ENCODE results near the gene MTIF2. TPM values are rescaled to one million over a fixed set of nuclear protein-coding genes. Genes with fewer than 3 reads are reported as not detected.
"Not testable (repeated sequence)": the region's sequence is repeated elsewhere in the genome, so short reads cannot be mapped to it uniquely, and the experiment has no call there.

The MTIF2 gene
- total RNA-seq, 3 donors from 2014 or later (not counting 1 experiment from before 2014, with no cell fraction given): 19.8 to 26.6 (median 20.8) TPM

DNA sequence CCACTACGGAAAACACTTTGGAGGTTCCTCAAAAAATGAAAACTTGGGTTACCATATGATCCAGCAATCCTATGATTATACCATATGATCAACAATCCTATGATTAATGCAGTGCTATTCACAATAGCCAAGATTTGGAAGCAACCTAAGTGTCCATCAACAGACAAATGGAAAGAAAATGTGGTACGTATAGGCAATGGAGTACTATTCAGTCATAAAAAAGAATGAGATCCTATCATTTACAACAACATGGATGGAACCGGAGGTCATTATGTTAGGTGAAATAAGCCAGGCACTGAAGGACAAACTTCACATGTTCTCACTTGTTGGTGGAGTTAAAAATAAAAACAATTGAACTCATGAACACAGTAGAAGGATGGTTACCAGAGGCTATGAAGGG is 64.5 kb downstream of the MTIF2 start:
- Mint-ChIP-seq H3K9me3 (peaks cover 1 to 4% of the 10 kb centered on the region in 2 donors), H3K27ac (no peak overlapping the region), H3K4me3 (no peak overlapping the region), H3K4me1 (no peaks in the 10 kb centered on the region), H3K36me3 (peaks cover 38% of the 10 kb centered on the region), H3K27me3 (ENCODE audit: low read depth in 2 of 2) (no peaks in the 10 kb centered on the region)
- intact Hi-C loops (cut with micrococcal nuclease): no loop called here
- no peaks in the 10 kb centered on the region for H3K27me3 ChIP-seq (ENCODE audit: control insufficient read depth, insufficient read depth, low read length)
- ATAC-seq: no peak
- no peaks in the 10 kb centered on the region for H3K36me3 ChIP-seq (ENCODE audit: control insufficient read depth, insufficient read depth, low read length)
- H3K4me3 ChIP-seq (ENCODE audit: low read length): no peak overlapping the region
- no peak overlapping the region for H3K27ac ChIP-seq (ENCODE audit: low read length)
- DNase-seq: no peak
- H3K4me1 ChIP-seq (ENCODE audit: control insufficient read depth, insufficient read depth, low read length): no peaks in the 10 kb centered on the region
- TF ChIP-seq, protein P1, sequence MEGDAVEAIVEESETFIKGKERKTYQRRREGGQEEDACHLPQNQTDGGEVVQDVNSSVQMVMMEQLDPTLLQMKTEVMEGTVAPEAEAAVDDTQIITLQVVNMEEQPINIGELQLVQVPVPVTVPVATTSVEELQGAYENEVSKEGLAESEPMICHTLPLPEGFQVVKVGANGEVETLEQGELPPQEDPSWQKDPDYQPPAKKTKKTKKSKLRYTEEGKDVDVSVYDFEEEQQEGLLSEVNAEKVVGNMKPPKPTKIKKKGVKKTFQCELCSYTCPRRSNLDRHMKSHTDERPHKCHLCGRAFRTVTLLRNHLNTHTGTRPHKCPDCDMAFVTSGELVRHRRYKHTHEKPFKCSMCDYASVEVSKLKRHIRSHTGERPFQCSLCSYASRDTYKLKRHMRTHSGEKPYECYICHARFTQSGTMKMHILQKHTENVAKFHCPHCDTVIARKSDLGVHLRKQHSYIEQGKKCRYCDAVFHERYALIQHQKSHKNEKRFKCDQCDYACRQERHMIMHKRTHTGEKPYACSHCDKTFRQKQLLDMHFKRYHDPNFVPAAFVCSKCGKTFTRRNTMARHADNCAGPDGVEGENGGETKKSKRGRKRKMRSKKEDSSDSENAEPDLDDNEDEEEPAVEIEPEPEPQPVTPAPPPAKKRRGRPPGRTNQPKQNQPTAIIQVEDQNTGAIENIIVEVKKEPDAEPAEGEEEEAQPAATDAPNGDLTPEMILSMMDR (IDR thresholded peaks at IDR 0.05): no peak
- 100% methylated on average over 2 of the region's 3 CpGs for WGBS (ENCODE audit: insufficient coverage)
- no peaks in the 10 kb centered on the region for H3K9me3 ChIP-seq (ENCODE audit: control insufficient read depth, insufficient read depth, low read length)

DNA sequence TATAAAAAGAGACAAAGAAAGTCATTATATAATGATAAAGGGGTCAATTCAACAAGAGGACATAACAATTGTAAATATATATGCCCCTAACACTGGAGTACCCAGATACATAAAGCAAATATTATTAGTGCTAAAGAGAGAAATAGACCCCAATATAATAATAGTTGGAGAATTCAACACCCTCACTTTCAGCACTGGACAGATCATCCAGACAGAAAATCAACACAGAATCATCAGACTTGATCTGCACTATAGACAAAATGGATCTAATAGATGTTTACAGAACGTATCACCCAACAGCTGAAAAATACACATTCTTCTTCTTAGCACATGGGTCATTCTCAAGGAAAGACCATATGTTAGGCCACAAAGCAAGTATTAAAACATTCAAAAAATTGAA is 68.6 kb downstream of the MTIF2 start:
- no peaks in the 10 kb centered on the region for H3K4me1 ChIP-seq (ENCODE audit: control insufficient read depth, insufficient read depth, low read length)
- Mint-ChIP-seq H3K27ac (no peak overlapping the region), H3K9me3 (peaks cover 2 to 5% of the 10 kb centered on the region in 2 donors), H3K27me3 (ENCODE audit: low read depth in 2 of 2) (no peaks in the 10 kb centered on the region), H3K4me1 (no peaks in the 10 kb centered on the region), H3K4me3 (no peak overlapping the region), H3K36me3 (peaks cover 55% of the 10 kb centered on the region)
- DNase-seq: no peak
- ATAC-seq: no peak
- no peaks in the 10 kb centered on the region for H3K27me3 ChIP-seq (ENCODE audit: control insufficient read depth, insufficient read depth, low read length)
- TF ChIP-seq, protein P1 (IDR thresholded peaks at IDR 0.05): no peak
- WGBS (ENCODE audit: insufficient coverage): 100% methylated on average over 1 of the region's 1 CpG
- H3K36me3 ChIP-seq (ENCODE audit: control insufficient read depth, insufficient read depth, low read length): no peaks in the 10 kb centered on the region
- intact Hi-C loops (cut with micrococcal nuclease): no loop called here
- no peaks in the 10 kb centered on the region for H3K9me3 ChIP-seq (ENCODE audit: control insufficient read depth, insufficient read depth, low read length)
- H3K4me3 ChIP-seq (ENCODE audit: low read length): no peak overlapping the region
- H3K27ac ChIP-seq (ENCODE audit: low read length): no peak overlapping the region

DNA sequence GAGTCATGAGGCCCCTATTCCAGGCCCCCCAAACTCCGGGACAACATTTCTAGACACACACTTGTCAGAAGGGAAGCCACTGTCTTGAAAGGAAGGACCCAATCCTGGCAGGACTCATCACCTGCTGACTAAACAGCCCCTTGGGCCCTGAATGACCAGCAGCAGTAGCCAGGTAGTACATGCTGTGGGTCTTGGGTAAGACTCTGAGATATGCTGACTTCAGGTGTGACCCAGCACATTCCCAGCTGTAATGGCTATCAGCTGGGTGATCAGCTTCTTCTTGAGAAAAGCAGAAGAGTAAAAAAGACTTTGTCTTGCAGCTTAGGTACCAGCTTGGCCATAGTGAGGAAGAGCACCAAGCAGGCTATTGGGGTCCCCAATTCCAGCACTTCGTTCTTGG is 72.5 kb downstream of the MTIF2 start:
- Mint-ChIP-seq H3K4me1 (no peaks in the 10 kb centered on the region), H3K4me3 (no peak overlapping the region), H3K9me3 (peaks cover 2 to 5% of the 10 kb centered on the region in 2 donors), H3K36me3 (peaks cover 39% of the 10 kb centered on the region), H3K27ac (no peak overlapping the region), H3K27me3 (ENCODE audit: low read depth in 2 of 2) (no peaks in the 10 kb centered on the region)
- no peaks in the 10 kb centered on the region for H3K4me1 ChIP-seq (ENCODE audit: control insufficient read depth, insufficient read depth, low read length)
- intact Hi-C loops (cut with micrococcal nuclease): no loop called here
- TF ChIP-seq, protein P1 (IDR thresholded peaks at IDR 0.05): no peak
- ATAC-seq: no peak
- no peak overlapping the region for H3K27ac ChIP-seq (ENCODE audit: low read length)
- 98% methylated on average over 2 of the region's 2 CpGs for WGBS (ENCODE audit: insufficient coverage)
- no peaks in the 10 kb centered on the region for H3K36me3 ChIP-seq (ENCODE audit: control insufficient read depth, insufficient read depth, low read length)
- H3K9me3 ChIP-seq (ENCODE audit: control insufficient read depth, insufficient read depth, low read length): no peaks in the 10 kb centered on the region
- no peak for DNase-seq
- H3K4me3 ChIP-seq (ENCODE audit: low read length): no peak overlapping the region
- no peaks in the 10 kb centered on the region for H3K27me3 ChIP-seq (ENCODE audit: control insufficient read depth, insufficient read depth, low read length)

DNA sequence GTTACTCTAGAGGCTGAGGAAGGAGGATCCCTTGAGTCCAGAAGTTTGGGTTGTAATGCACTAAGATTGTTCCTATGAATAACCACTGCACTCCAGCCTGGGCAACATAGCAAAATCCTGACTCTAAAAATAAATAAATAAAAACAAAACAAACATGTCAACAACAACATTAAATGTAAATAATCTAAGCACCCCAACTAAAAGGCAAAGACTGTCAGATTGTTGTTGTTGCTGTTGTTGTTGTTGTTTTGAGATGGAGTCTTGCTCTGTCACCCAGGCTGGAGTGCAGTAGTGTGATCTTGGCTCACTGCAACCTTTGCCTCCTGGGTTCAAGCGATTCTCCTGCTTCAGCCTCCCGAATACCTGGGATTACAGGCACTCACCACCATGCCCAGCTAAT is 77.1 kb downstream of the MTIF2 start:
- H3K4me3 Mint-ChIP-seq; H3K4me1 ChIP-seq (ENCODE audit: control insufficient read depth, insufficient read depth, low read length); H3K9me3 Mint-ChIP-seq; H3K4me1 Mint-ChIP-seq; intact Hi-C loops (cut with micrococcal nuclease); H3K4me3 ChIP-seq (ENCODE audit: low read length); H3K27me3 ChIP-seq (ENCODE audit: control insufficient read depth, insufficient read depth, low read length); H3K27ac Mint-ChIP-seq; H3K9me3 ChIP-seq (ENCODE audit: control insufficient read depth, insufficient read depth, low read length); H3K27me3 Mint-ChIP-seq (ENCODE audit: low read depth in 2 of 2); H3K27ac ChIP-seq (ENCODE audit: low read length); ATAC-seq; DNase-seq; H3K36me3 Mint-ChIP-seq; H3K36me3 ChIP-seq (ENCODE audit: control insufficient read depth, insufficient read depth, low read length): not testable (repeated sequence)
- WGBS (ENCODE audit: insufficient coverage): 100% methylated on average over 2 of the region's 2 CpGs

DNA sequence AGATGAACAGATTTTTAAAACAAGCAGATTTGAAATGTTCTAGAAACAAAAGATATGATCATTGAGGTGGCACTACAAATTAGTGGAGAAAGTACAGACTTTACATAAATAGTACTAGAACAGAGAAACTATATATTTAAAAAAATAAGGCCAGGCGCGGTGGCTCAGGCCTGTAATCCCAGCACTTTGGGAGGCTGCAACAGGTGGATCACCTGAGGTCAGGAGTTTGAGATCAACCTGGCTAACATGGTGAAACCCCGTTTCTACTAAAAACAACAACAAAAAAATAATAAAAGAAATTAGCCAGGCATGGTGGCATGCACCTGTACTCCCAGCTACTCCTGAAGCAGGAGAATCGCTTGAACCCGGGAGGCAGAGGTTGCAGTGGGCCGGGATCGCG is 82.2 kb downstream of the MTIF2 start:
- H3K27ac ChIP-seq (ENCODE audit: low read length); H3K27ac Mint-ChIP-seq; H3K27me3 ChIP-seq (ENCODE audit: control insufficient read depth, insufficient read depth, low read length); H3K36me3 ChIP-seq (ENCODE audit: control insufficient read depth, insufficient read depth, low read length); H3K36me3 Mint-ChIP-seq; H3K4me3 Mint-ChIP-seq; H3K4me3 ChIP-seq (ENCODE audit: low read length); H3K27me3 Mint-ChIP-seq (ENCODE audit: low read depth in 2 of 2); H3K4me1 ChIP-seq (ENCODE audit: control insufficient read depth, insufficient read depth, low read length); H3K9me3 Mint-ChIP-seq; intact Hi-C loops (cut with micrococcal nuclease); H3K9me3 ChIP-seq (ENCODE audit: control insufficient read depth, insufficient read depth, low read length); H3K4me1 Mint-ChIP-seq; ATAC-seq; DNase-seq: not testable (repeated sequence)
- WGBS (ENCODE audit: insufficient coverage): 100% methylated on average over 7 of the region's 8 CpGs
